SK-N-SH (cell line): ENCODE measurements around the gene NOL4L. TPM values are rescaled to one million over a fixed set of nuclear protein-coding genes. Genes with fewer than 3 reads are reported as not detected.

Experiments
- CTCF ChIA-PET: fragments of 300-600, 350-600 bp; formaldehyde crosslinking; extraction: SDS; loops from one replicate; lab custom pipeline; 2021; lab: Yijun Ruan, JAX
- POLR2A ChIA-PET: fragments of 350-600 bp; sonication (Branson Sonifier 250); formaldehyde crosslinking; extraction: SDS; loops from one replicate; lab custom pipeline; 2020; ENCODE audit warnings: antibody characterized with exemption, inconsistent platforms; lab: Yijun Ruan, JAX
- DNase-seq: peaks from one replicate; pipeline ENCODE4 v3.0.0; 2012
- H2AFZ ChIP-seq: fragments of 200-600 bp; sonication (generic); 2 replicates; pipeline ENCODE4 v1.8.1; 2016; ENCODE audit warnings: antibody characterized with exemption, mild to moderate bottlenecking, low read depth
- H3F3A ChIP-seq: fragments of 200-600 bp; sonication (generic); replicated peaks from 2 replicates; pipeline ENCODE3; 2016; ENCODE audit warnings: antibody characterized with exemption, mild to moderate bottlenecking; ENCODE audit not compliant: insufficient read depth
- H3K27ac ChIP-seq, 2 experiments: fragments of 200-500 bp in 1 of 2; fragments of 200-600 bp in 1 of 2; sonication (Bioruptor generic) in 1 of 2; sonication (generic), shearing (Covaris generic) in 1 of 2; 2 replicates each; pipeline versions ENCODE4 v1.5.1 to v1.6.1; 2014 to 2016; ENCODE audit warnings: low read depth in 2 of 2, inconsistent platforms in 1 of 2, low read length in 1 of 2, mild to moderate bottlenecking in 1 of 2, mixed read lengths in 1 of 2
- H3K27me3 ChIP-seq: fragments of 200-600 bp; sonication (generic), shearing (Covaris generic); 2 replicates; pipeline ENCODE4 v1.6.1; 2016; ENCODE audit warnings: mixed run types; ENCODE audit not compliant: insufficient read depth
- H3K36me3 ChIP-seq, 2 experiments: fragments of 200-500 bp in 1 of 2; fragments of 200-600 bp in 1 of 2; sonication (Bioruptor generic) in 1 of 2; sonication (generic) in 1 of 2; replicated peaks in 1 of 2; 2 replicates each; pipeline versions ENCODE3 to v1.5.1; 2014 to 2016; ENCODE audit warnings: low read length in 1 of 2, mild to moderate bottlenecking in 1 of 2; ENCODE audit not compliant: insufficient read depth in 2 of 2, control insufficient read depth in 1 of 2
- H3K4me1 ChIP-seq, 2 experiments: fragments of 200-500 bp in 1 of 2; fragments of 200-600 bp in 1 of 2; sonication (Bioruptor generic) in 1 of 2; sonication (generic), shearing (Covaris generic) in 1 of 2; 2 replicates each; pipeline versions ENCODE4 v1.5.1 to v1.6.1; 2014 to 2016; ENCODE audit warnings: low read depth in 1 of 2, low read length in 1 of 2, mixed run types in 1 of 2; ENCODE audit not compliant: insufficient read depth in 2 of 2, control insufficient read depth in 1 of 2
- H3K4me2 ChIP-seq: fragments of 200-600 bp; sonication (generic), shearing (Covaris generic); 2 replicates; pipeline ENCODE4 v1.6.1; 2017; ENCODE audit warnings: mixed run types
- H3K4me3 ChIP-seq, 2 experiments: fragments of 200-500 bp in 1 of 2; fragments of 200-600 bp in 1 of 2; sonication (Bioruptor generic) in 1 of 2; sonication (generic), shearing (Covaris generic) in 1 of 2; 2 replicates each; pipeline versions ENCODE4 v1.5.1 to v1.8.1; 2014 to 2016; ENCODE audit warnings: low read depth in 2 of 2, inconsistent platforms in 1 of 2, low read length in 1 of 2, mild to moderate bottlenecking in 1 of 2, mixed read lengths in 1 of 2, moderate library complexity in 1 of 2
- H3K79me2 ChIP-seq: fragments of 200-600 bp; sonication (generic); 2 replicates; pipeline ENCODE4 v1.8.1; 2017; ENCODE audit warnings: mild to moderate bottlenecking; ENCODE audit not compliant: insufficient read depth
- H3K9ac ChIP-seq: fragments of 200-600 bp; sonication (generic); 2 replicates; pipeline ENCODE4 v1.6.1; 2017; ENCODE audit warnings: mixed run types
- H3K9me2 ChIP-seq: fragments of 200-600 bp; sonication (generic); 2 replicates; pipeline ENCODE4 v1.6.1; 2017; ENCODE audit warnings: mixed run types
- H3K9me3 ChIP-seq: fragments of 200-600 bp; sonication (generic); 2 replicates; pipeline ENCODE4 v1.6.1; 2017; ENCODE audit warnings: mixed run types, mild to moderate bottlenecking, moderate library complexity
- H4K20me1 ChIP-seq: fragments of 200-600 bp; sonication (generic); 2 replicates; pipeline ENCODE4 v1.6.1; 2017; ENCODE audit warnings: mild to moderate bottlenecking, mixed run types; ENCODE audit not compliant: insufficient read depth
- CHD2 ChIP-seq: fragments of 150-350 bp; IDR thresholded peaks from 2 replicates; pipeline ENCODE4 v1.6.1; 2018; ENCODE audit warnings: low read length; ENCODE audit not compliant: partially characterized antibody
- ELF1 ChIP-seq: IDR thresholded peaks from 2 replicates; pipeline ENCODE4 v1.4.0; 2012
- EP300 ChIP-seq, 2 experiments: IDR thresholded peaks; 2 replicates each; pipeline versions ENCODE4 v1.4.0 to v1.6.1; 2012; ENCODE audit warnings: borderline replicate concordance in 1 of 2, low read depth in 1 of 2, low read length in 1 of 2
- EZH2phosphoT487 ChIP-seq: fragments of 200-600 bp; sonication (generic); IDR thresholded peaks from 2 replicates; pipeline ENCODE4 v1.6.1; 2017; ENCODE audit warnings: low read depth, mixed run types, mild to moderate bottlenecking, antibody characterized with exemption, moderate library complexity, borderline replicate concordance
- FOSL2 ChIP-seq: IDR thresholded peaks from 2 replicates; pipeline ENCODE4 v1.4.0; 2012; ENCODE audit warnings: low read depth, mild to moderate bottlenecking, moderate library complexity, borderline replicate concordance
- FOXM1 ChIP-seq: IDR thresholded peaks from 2 replicates; pipeline ENCODE4 v1.4.0; 2012; ENCODE audit warnings: low read depth, mild to moderate bottlenecking
- GATA2 ChIP-seq: sonication (generic); formaldehyde crosslinking; IDR thresholded peaks from 2 replicates; pipeline ENCODE4 v1.5.0; 2020; ENCODE audit warnings: mild to moderate bottlenecking, missing genetic modification reagents
- JUND ChIP-seq: IDR thresholded peaks from 2 replicates; pipeline ENCODE4 v1.4.0; 2012
- MEF2A ChIP-seq: IDR thresholded peaks from 2 replicates; pipeline ENCODE4 v1.4.0; 2012; ENCODE audit warnings: low read depth, borderline replicate concordance
- NFIC ChIP-seq: IDR thresholded peaks from 2 replicates; pipeline ENCODE4 v1.4.0; 2012; ENCODE audit warnings: borderline replicate concordance
- POLR2AphosphoS5 ChIP-seq: IDR thresholded peaks from 2 replicates; pipeline ENCODE4 v1.6.1; 2012; ENCODE audit warnings: low read depth, low read length
- RCOR1 ChIP-seq: fragments of 150-350 bp; IDR thresholded peaks from 2 replicates; pipeline ENCODE4 v1.6.1; 2017; ENCODE audit warnings: antibody characterized with exemption, low read length
- RFX5 ChIP-seq: IDR thresholded peaks from 2 replicates; pipeline ENCODE4 v1.6.1; 2012; ENCODE audit warnings: mild to moderate bottlenecking, improper control_type of control experiment, low read length
- RXRA ChIP-seq: IDR thresholded peaks from 2 replicates; pipeline ENCODE4 v1.4.0; 2012; ENCODE audit warnings: low read depth, mild to moderate bottlenecking, borderline replicate concordance
- TCF12 ChIP-seq: IDR thresholded peaks from 2 replicates; pipeline ENCODE4 v1.4.0; 2012
- WGBS: methylation state at CpG from one replicate; pipeline ENCODE4 v1.1.6; 2017; ENCODE audit warnings: low lambda C conversion rate; 5-methylcytosine and 5-hydroxymethylcytosine counted together
- polyA plus RNA-seq, 3 experiments: library from polyadenylated mRNA; depleted of rRNA; stranded (reverse); fragments of >200 nt; gene quantifications; 2 replicates each; pipeline ENCODE4 v1.2.3, GENCODE V29; 2012
- TF ChIP-seq, protein P1 (sequence below): fragments of 150-350 bp; IDR thresholded peaks from 2 replicates; pipeline ENCODE4 v1.6.1; 2016; ENCODE audit warnings: mild to moderate bottlenecking, low read depth, low read length
- TF ChIP-seq, protein P2 (sequence below): fragments of 200-600 bp; sonication (generic); IDR thresholded peaks from 2 replicates; pipeline ENCODE4 v1.6.1; 2017; ENCODE audit warnings: antibody characterized with exemption, mild to moderate bottlenecking, moderate library complexity
- TF ChIP-seq, protein P3 (sequence below): IDR thresholded peaks from 2 replicates; pipeline ENCODE4 v1.4.0; 2012; ENCODE audit warnings: low read depth, borderline replicate concordance
- TF ChIP-seq, protein P4 (sequence below): fragments of 150-350 bp; IDR thresholded peaks from 2 replicates; pipeline ENCODE4 v1.6.1; 2017; ENCODE audit warnings: antibody characterized with exemption, low read length, low read depth, borderline replicate concordance
- TF ChIP-seq, protein P5 (sequence below): IDR thresholded peaks from 2 replicates; pipeline ENCODE4 v1.4.0; 2012; ENCODE audit warnings: low read depth, borderline replicate concordance

Gene NOL4L
- polyA plus RNA-seq, 1 of the 3 experiments (the other 2 are of a cell fraction) = 14.3 TPM

DNA sequence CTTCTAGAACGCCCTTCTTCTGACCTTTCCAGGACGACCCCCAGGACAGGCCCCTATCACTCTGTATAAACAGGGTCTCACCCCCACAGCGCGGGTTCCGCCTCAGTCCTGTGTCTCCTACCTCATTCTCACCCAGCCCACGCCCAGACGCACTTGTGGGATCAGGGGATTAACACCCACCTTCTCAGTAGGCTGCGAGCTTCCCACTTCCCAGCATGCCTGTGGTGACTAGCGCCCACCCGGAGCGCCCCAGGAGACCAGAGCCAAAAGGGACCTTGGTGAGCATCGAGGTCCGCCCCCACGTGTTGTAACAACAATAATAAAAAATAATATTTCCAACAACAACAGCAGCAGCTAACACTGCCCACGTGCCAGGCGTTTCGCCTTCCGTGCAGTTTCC is 40.9 kb upstream of the NOL4L start:
- no peak for DNase-seq
- peaks cover 0 to 34% of the 10 kb centered on the region in 2 experiments; a peak in 3 of 4 replicates for H3K4me1 ChIP-seq
- H3F3A ChIP-seq = no peaks in the 10 kb centered on the region
- H3K9me2 ChIP-seq = no peaks in the 10 kb centered on the region
- H3K27ac ChIP-seq = no peak overlapping the region
- H3K4me3 ChIP-seq = no peak overlapping the region
- no peaks in the 10 kb centered on the region for H3K9me3 ChIP-seq
- no peaks in the 10 kb centered on the region for H4K20me1 ChIP-seq
- no peak overlapping the region for H3K9ac ChIP-seq
- ChIA-PET CTCF (interaction anchor here (1.1 to 1.6 kb wide), 2 partner anchors 27 to 34 kb away, joined by 4 to 6 read pairs; no protein-coding TSS in a partner anchor), POLR2A (no interaction called here)
- no peaks in the 10 kb centered on the region for H3K27me3 ChIP-seq
- 88% methylated on average over 18 of the region's 18 CpGs for WGBS
- H3K4me2 ChIP-seq = no peak overlapping the region
- no peaks in the 10 kb centered on the region for H3K36me3 ChIP-seq
- H2AFZ ChIP-seq = no peak overlapping the region
- no peaks in the 10 kb centered on the region for H3K79me2 ChIP-seq
- TF ChIP-seq FOXM1 = no peak
- no peak for TF ChIP-seq CHD2
- no peak for TF ChIP-seq FOSL2
- TF ChIP-seq EP300 (IDR thresholded peaks at IDR 0.05; ENCODE audit: borderline replicate concordance in 1 of 2, low read depth in 1 of 2, low read length in 1 of 2) = no peak
- no peak for TF ChIP-seq EZH2phosphoT487
- TF ChIP-seq ELF1 = no peak
- TF ChIP-seq RFX5 = no peak
- TF ChIP-seq, protein P1, sequence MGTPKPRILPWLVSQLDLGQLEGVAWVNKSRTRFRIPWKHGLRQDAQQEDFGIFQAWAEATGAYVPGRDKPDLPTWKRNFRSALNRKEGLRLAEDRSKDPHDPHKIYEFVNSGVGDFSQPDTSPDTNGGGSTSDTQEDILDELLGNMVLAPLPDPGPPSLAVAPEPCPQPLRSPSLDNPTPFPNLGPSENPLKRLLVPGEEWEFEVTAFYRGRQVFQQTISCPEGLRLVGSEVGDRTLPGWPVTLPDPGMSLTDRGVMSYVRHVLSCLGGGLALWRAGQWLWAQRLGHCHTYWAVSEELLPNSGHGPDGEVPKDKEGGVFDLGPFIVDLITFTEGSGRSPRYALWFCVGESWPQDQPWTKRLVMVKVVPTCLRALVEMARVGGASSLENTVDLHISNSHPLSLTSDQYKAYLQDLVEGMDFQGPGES = no peak
- TF ChIP-seq, protein P2, sequence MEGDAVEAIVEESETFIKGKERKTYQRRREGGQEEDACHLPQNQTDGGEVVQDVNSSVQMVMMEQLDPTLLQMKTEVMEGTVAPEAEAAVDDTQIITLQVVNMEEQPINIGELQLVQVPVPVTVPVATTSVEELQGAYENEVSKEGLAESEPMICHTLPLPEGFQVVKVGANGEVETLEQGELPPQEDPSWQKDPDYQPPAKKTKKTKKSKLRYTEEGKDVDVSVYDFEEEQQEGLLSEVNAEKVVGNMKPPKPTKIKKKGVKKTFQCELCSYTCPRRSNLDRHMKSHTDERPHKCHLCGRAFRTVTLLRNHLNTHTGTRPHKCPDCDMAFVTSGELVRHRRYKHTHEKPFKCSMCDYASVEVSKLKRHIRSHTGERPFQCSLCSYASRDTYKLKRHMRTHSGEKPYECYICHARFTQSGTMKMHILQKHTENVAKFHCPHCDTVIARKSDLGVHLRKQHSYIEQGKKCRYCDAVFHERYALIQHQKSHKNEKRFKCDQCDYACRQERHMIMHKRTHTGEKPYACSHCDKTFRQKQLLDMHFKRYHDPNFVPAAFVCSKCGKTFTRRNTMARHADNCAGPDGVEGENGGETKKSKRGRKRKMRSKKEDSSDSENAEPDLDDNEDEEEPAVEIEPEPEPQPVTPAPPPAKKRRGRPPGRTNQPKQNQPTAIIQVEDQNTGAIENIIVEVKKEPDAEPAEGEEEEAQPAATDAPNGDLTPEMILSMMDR = no peak
- no peak for TF ChIP-seq TCF12
- no peak for TF ChIP-seq NFIC
- no peak for TF ChIP-seq GATA2 (CRISPR knock-in tag)

DNA sequence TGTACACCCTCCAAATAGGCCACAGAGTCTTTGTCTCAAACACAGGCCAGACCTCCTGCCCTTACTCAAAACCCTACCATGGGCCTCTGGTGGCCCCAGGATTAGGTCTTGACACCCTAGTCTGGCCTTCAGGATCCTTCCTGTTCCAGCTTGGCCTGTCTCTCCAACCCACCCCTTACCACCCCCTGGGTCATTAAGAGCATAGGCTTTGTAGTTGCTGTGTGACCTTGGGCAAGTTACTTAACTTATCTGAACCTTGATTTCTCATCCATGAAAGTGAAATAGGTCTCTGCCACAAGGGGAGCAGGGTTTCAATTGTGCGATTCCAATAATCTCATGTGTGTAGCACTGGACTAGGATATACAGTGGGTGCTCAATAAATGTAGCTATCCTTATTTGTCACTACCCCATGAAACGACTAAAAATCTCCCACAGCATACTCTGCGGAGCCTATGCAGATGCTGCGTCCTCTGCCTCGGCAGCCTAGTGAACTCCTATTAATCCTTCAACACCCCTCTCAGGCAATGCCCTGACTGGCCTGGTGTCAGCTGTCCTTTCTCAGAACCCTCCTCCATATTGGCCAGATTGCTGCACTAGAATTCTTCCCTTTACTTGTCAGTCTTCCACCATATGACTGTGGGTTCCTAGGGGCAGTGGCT is 39.7 kb upstream of the NOL4L start:
- CTCF ChIA-PET = no interaction called here
- no peak for TF ChIP-seq RCOR1
- TF ChIP-seq, protein P3, sequence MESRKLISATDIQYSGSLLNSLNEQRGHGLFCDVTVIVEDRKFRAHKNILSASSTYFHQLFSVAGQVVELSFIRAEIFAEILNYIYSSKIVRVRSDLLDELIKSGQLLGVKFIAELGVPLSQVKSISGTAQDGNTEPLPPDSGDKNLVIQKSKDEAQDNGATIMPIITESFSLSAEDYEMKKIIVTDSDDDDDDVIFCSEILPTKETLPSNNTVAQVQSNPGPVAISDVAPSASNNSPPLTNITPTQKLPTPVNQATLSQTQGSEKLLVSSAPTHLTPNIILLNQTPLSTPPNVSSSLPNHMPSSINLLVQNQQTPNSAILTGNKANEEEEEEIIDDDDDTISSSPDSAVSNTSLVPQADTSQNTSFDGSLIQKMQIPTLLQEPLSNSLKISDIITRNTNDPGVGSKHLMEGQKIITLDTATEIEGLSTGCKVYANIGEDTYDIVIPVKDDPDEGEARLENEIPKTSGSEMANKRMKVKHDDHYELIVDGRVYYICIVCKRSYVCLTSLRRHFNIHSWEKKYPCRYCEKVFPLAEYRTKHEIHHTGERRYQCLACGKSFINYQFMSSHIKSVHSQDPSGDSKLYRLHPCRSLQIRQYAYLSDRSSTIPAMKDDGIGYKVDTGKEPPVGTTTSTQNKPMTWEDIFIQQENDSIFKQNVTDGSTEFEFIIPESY = no peak
- TF ChIP-seq, protein P4, sequence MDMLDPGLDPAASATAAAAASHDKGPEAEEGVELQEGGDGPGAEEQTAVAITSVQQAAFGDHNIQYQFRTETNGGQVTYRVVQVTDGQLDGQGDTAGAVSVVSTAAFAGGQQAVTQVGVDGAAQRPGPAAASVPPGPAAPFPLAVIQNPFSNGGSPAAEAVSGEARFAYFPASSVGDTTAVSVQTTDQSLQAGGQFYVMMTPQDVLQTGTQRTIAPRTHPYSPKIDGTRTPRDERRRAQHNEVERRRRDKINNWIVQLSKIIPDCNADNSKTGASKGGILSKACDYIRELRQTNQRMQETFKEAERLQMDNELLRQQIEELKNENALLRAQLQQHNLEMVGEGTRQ = no peak
- TF ChIP-seq, protein P1 = no peak
- no peak for TF ChIP-seq JUND
- TF ChIP-seq, protein P5, sequence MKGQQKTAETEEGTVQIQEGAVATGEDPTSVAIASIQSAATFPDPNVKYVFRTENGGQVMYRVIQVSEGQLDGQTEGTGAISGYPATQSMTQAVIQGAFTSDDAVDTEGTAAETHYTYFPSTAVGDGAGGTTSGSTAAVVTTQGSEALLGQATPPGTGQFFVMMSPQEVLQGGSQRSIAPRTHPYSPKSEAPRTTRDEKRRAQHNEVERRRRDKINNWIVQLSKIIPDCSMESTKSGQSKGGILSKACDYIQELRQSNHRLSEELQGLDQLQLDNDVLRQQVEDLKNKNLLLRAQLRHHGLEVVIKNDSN = no peak
- TF ChIP-seq MEF2A = no peak
- TF ChIP-seq RXRA = no peak
- TF ChIP-seq EZH2phosphoT487 = no peak
- TF ChIP-seq GATA2 (CRISPR knock-in tag) = no peak
- no peak for TF ChIP-seq POLR2AphosphoS5
- TF ChIP-seq RFX5 = no peak

More for the DNA sequence above, 39.7 kb upstream of the NOL4L start:
- Histone ChIP-seq H3K4me3 (no peak overlapping the region), H2AFZ (no peak overlapping the region), H4K20me1 (no peaks in the 10 kb centered on the region), H3K9me2 (no peaks in the 10 kb centered on the region), H3K27ac (no peak overlapping the region), H3K9me3 (no peaks in the 10 kb centered on the region), H3K36me3 (no peaks in the 10 kb centered on the region), H3F3A (no peaks in the 10 kb centered on the region), H3K79me2 (no peaks in the 10 kb centered on the region), H3K4me2 (no peak overlapping the region), H3K4me1 (peaks cover 0 to 34% of the 10 kb centered on the region in 2 experiments; a peak in 3 of 4 replicates), H3K9ac (no peak overlapping the region), H3K27me3 (no peaks in the 10 kb centered on the region)
- no peak for DNase-seq
- POLR2A ChIA-PET = no interaction called here
- 90% methylated on average over 5 of the region's 5 CpGs for WGBS
